Measurements from ENCODE around the gene RBM47. TPM values are rescaled to one million over a fixed set of nuclear protein-coding genes. Genes with fewer than 3 reads are reported as not detected.

Gene RBM47
- total and polyA plus RNA-seq, 4 donors, result 25.9 to 119 (median 94.0) TPM

DNA sequence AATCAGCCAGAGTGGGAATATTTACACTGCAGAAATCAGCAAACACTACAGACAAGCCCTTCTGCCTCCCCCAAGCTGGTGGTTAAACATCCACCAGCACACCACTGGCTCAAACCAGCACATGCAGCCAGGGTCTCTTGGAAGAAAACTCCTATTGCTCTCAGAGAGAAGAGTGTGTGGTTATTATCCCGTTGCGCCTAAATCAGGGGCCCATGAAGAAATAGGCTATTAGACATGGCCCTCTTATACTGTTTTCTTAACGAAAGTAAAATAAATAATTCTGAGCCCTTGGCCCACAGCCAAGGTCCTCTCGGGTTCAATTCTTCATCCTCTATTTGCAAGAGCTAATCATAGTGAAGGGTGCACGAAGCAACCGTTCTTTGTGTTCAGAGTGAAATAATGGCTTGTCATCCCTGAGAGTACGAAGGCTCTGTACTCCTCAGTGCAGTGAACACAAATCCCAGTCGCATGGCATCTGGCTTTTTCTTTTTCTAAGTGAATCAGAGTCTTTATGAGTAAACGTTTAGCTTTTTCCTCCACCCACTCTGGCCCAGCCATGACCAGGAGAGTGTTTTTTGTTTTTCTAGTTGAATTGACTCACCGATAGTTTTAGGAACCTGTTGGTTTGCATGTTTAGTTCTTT lies 33.4 kb upstream of the RBM47 start:
- TF ChIP-seq, protein P1, sequence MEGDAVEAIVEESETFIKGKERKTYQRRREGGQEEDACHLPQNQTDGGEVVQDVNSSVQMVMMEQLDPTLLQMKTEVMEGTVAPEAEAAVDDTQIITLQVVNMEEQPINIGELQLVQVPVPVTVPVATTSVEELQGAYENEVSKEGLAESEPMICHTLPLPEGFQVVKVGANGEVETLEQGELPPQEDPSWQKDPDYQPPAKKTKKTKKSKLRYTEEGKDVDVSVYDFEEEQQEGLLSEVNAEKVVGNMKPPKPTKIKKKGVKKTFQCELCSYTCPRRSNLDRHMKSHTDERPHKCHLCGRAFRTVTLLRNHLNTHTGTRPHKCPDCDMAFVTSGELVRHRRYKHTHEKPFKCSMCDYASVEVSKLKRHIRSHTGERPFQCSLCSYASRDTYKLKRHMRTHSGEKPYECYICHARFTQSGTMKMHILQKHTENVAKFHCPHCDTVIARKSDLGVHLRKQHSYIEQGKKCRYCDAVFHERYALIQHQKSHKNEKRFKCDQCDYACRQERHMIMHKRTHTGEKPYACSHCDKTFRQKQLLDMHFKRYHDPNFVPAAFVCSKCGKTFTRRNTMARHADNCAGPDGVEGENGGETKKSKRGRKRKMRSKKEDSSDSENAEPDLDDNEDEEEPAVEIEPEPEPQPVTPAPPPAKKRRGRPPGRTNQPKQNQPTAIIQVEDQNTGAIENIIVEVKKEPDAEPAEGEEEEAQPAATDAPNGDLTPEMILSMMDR (IDR thresholded peaks at IDR 0.05; ENCODE audit: control extremely low read depth, extremely low read depth), result no peak
- peak; percentile 59 to 83 (median 67) for DNase-seq
- no peaks in the 10 kb centered on the region for H3K4me1 ChIP-seq (ENCODE audit: control insufficient read depth in 5 of 5, insufficient read depth in 5 of 5, low read length in 5 of 5)
- no peaks in the 10 kb centered on the region for H3K36me3 ChIP-seq (ENCODE audit: control insufficient read depth in 4 of 4, insufficient read depth in 4 of 4, low read length in 4 of 4)
- no peak overlapping the region for H3K4me3 ChIP-seq
- no peaks in the 10 kb centered on the region for H3K9me3 ChIP-seq (ENCODE audit: control insufficient read depth in 4 of 4, insufficient read depth in 3 of 4, low read length in 3 of 4)
- no peak overlapping the region for H3K9ac ChIP-seq (ENCODE audit: insufficient read depth in 1 of 2, low read length in 2 of 2)
- ATAC-seq (ENCODE audit: insufficient read depth, low FRiP score), result peak; percentile 69
- no peaks in the 10 kb centered on the region for H3K27me3 ChIP-seq (ENCODE audit: control insufficient read depth in 3 of 3, insufficient read depth in 3 of 3, low read length in 2 of 3)
- 46 to 66% methylated on average over 10 of the region's 10 CpGs for WGBS, 2 donors
- H3K27ac ChIP-seq (ENCODE audit: low read depth in 1 of 2, low read length in 1 of 2), result peak overlapping the region in 1 of 2 donors; percentile 63

GRCh38 chr4:40661803-40662202 lies 32.1 kb upstream of the RBM47 start:
- H3K36me3 ChIP-seq (ENCODE audit: control insufficient read depth in 4 of 4, insufficient read depth in 4 of 4, low read length in 4 of 4), result no peaks in the 10 kb centered on the region
- H3K27me3 ChIP-seq (ENCODE audit: control insufficient read depth in 3 of 3, insufficient read depth in 3 of 3, low read length in 2 of 3), result no peaks in the 10 kb centered on the region
- 94% methylated on average over 4 of the region's 4 CpGs for WGBS, 2 donors
- no peak overlapping the region for H3K4me3 ChIP-seq
- no peak overlapping the region for H3K27ac ChIP-seq (ENCODE audit: low read depth in 1 of 2, low read length in 1 of 2)
- ATAC-seq (ENCODE audit: insufficient read depth, low FRiP score) (no peak), DNase-seq (no peak)
- TF ChIP-seq, protein P1 (IDR thresholded peaks at IDR 0.05; ENCODE audit: control extremely low read depth, extremely low read depth), result no peak
- H3K9me3 ChIP-seq (ENCODE audit: control insufficient read depth in 4 of 4, insufficient read depth in 3 of 4, low read length in 3 of 4), result no peaks in the 10 kb centered on the region
- H3K9ac ChIP-seq (ENCODE audit: insufficient read depth in 1 of 2, low read length in 2 of 2), result no peak overlapping the region
- no peaks in the 10 kb centered on the region for H3K4me1 ChIP-seq (ENCODE audit: control insufficient read depth in 5 of 5, insufficient read depth in 5 of 5, low read length in 5 of 5)

DNA sequence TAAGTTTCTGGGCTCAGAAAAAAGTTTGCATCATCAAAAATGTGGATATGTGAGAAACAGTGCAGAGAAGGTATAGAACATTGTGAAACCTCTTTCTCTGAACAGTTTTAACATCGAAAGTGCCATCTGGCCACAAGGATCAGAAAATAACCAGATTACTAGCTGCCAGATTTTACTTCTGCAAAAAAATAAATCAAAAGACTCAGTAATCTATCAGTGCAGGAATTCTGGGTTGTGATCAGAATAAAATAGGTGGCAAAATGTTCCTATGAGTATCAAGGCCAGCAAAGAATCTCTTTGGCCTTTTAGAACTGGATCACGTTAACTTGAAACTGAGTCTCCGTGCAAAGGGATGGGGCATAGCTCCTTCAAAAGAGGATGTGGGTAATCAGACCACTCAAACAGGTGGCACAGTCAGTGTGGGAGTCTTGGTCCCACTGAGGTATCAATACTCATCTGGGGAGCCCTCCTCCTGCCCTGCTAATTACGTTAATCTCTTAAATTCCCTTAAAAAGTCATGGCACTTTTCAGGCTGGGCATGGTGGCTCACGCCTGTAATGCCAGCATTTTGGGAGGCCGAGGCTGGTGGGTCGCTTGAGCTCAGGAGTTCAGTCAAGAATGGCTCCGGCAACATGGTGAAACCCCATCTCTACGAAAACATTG lies 26.7 kb upstream of the RBM47 start:
- Histone ChIP-seq H3K27ac (ENCODE audit: low read depth in 1 of 2, low read length in 1 of 2) (no peak overlapping the region), H3K27me3 (ENCODE audit: control insufficient read depth in 3 of 3, insufficient read depth in 3 of 3, low read length in 2 of 3) (no peaks in the 10 kb centered on the region), H3K4me3 (no peak overlapping the region), H3K4me1 (ENCODE audit: control insufficient read depth in 5 of 5, insufficient read depth in 5 of 5, low read length in 5 of 5) (no peaks in the 10 kb centered on the region), H3K9ac (ENCODE audit: insufficient read depth in 1 of 2, low read length in 2 of 2) (no peak overlapping the region), H3K9me3 (ENCODE audit: control insufficient read depth in 4 of 4, insufficient read depth in 3 of 4, low read length in 3 of 4) (no peaks in the 10 kb centered on the region), H3K36me3 (ENCODE audit: control insufficient read depth in 4 of 4, insufficient read depth in 4 of 4, low read length in 4 of 4) (no peaks in the 10 kb centered on the region)
- DNase-seq (no peak), ATAC-seq (ENCODE audit: insufficient read depth, low FRiP score) (no peak)
- TF ChIP-seq, protein P1 (IDR thresholded peaks at IDR 0.05; ENCODE audit: control extremely low read depth, extremely low read depth), result no peak
- WGBS, 2 donors, result 79 to 87% methylated on average over 9 of the region's 9 CpGs
